ENCODE results near the gene AMIGO3.

DNA sequence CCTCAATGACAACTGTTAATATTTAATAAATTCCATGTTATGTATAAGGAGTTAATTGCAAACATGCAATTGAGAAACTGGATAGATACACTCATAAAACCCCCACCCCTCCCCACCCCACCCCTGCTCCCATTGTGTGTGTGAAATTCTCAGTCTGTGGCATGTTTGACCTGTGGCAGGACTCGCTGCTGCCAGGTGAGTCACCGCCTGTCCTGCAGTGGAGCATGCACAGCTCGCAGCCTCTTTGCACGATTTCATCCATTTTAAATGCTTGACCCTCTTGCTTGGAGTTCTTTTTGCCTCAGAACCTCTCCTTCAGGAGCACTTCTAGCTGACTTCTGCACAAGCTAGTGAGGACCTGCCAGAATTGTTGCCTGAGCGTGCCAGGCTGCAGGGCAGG is 50.6 kb downstream of the AMIGO3 start:
- TF ChIP-seq POLR2A (IDR thresholded peaks at IDR 0.05; ENCODE audit: control extremely low read depth in 1 of 2, low read depth in 2 of 2, low read length in 2 of 2) (no peak), EZH2 (IDR thresholded peaks at IDR 0.05; ENCODE audit: low read depth, low read length, severe bottlenecking) (no peak), EGR1 (IDR thresholded peaks at IDR 0.05; ENCODE audit: borderline replicate concordance, low read depth, low read length) (no peak), YY1 (IDR thresholded peaks at IDR 0.05; ENCODE audit: low read depth, low read length) (no peak), KDM1A (IDR thresholded peaks at IDR 0.05; ENCODE audit: borderline replicate concordance, low read length) (no peak), GABPA (IDR thresholded peaks at IDR 0.05; ENCODE audit: borderline replicate concordance, insufficient read depth, low read length) (no peak), NRF1 (IDR thresholded peaks at IDR 0.05; ENCODE audit: low read depth, low read length) (no peak), TAF7 (optimal IDR thresholded peaks at IDR 0.05; ENCODE audit: borderline replicate concordance, low read depth, low read length) (no peak), CHD2 (IDR thresholded peaks at IDR 0.05; ENCODE audit: low read length) (no peak), GTF2F1 (IDR thresholded peaks at IDR 0.05; ENCODE audit: borderline replicate concordance, low read depth, low read length) (no peak)
- TF ChIP-seq, protein P1, sequence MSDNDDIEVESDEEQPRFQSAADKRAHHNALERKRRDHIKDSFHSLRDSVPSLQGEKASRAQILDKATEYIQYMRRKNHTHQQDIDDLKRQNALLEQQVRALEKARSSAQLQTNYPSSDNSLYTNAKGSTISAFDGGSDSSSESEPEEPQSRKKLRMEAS (IDR thresholded peaks at IDR 0.05), result no peak
- TF ChIP-seq, protein P2, sequence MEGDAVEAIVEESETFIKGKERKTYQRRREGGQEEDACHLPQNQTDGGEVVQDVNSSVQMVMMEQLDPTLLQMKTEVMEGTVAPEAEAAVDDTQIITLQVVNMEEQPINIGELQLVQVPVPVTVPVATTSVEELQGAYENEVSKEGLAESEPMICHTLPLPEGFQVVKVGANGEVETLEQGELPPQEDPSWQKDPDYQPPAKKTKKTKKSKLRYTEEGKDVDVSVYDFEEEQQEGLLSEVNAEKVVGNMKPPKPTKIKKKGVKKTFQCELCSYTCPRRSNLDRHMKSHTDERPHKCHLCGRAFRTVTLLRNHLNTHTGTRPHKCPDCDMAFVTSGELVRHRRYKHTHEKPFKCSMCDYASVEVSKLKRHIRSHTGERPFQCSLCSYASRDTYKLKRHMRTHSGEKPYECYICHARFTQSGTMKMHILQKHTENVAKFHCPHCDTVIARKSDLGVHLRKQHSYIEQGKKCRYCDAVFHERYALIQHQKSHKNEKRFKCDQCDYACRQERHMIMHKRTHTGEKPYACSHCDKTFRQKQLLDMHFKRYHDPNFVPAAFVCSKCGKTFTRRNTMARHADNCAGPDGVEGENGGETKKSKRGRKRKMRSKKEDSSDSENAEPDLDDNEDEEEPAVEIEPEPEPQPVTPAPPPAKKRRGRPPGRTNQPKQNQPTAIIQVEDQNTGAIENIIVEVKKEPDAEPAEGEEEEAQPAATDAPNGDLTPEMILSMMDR (IDR thresholded peaks at IDR 0.05; ENCODE audit: control extremely low read depth in 1 of 3, insufficient read depth in 1 of 3, low read depth in 1 of 3, low read length in 3 of 3), result no peak
- TF ChIP-seq, protein P3, sequence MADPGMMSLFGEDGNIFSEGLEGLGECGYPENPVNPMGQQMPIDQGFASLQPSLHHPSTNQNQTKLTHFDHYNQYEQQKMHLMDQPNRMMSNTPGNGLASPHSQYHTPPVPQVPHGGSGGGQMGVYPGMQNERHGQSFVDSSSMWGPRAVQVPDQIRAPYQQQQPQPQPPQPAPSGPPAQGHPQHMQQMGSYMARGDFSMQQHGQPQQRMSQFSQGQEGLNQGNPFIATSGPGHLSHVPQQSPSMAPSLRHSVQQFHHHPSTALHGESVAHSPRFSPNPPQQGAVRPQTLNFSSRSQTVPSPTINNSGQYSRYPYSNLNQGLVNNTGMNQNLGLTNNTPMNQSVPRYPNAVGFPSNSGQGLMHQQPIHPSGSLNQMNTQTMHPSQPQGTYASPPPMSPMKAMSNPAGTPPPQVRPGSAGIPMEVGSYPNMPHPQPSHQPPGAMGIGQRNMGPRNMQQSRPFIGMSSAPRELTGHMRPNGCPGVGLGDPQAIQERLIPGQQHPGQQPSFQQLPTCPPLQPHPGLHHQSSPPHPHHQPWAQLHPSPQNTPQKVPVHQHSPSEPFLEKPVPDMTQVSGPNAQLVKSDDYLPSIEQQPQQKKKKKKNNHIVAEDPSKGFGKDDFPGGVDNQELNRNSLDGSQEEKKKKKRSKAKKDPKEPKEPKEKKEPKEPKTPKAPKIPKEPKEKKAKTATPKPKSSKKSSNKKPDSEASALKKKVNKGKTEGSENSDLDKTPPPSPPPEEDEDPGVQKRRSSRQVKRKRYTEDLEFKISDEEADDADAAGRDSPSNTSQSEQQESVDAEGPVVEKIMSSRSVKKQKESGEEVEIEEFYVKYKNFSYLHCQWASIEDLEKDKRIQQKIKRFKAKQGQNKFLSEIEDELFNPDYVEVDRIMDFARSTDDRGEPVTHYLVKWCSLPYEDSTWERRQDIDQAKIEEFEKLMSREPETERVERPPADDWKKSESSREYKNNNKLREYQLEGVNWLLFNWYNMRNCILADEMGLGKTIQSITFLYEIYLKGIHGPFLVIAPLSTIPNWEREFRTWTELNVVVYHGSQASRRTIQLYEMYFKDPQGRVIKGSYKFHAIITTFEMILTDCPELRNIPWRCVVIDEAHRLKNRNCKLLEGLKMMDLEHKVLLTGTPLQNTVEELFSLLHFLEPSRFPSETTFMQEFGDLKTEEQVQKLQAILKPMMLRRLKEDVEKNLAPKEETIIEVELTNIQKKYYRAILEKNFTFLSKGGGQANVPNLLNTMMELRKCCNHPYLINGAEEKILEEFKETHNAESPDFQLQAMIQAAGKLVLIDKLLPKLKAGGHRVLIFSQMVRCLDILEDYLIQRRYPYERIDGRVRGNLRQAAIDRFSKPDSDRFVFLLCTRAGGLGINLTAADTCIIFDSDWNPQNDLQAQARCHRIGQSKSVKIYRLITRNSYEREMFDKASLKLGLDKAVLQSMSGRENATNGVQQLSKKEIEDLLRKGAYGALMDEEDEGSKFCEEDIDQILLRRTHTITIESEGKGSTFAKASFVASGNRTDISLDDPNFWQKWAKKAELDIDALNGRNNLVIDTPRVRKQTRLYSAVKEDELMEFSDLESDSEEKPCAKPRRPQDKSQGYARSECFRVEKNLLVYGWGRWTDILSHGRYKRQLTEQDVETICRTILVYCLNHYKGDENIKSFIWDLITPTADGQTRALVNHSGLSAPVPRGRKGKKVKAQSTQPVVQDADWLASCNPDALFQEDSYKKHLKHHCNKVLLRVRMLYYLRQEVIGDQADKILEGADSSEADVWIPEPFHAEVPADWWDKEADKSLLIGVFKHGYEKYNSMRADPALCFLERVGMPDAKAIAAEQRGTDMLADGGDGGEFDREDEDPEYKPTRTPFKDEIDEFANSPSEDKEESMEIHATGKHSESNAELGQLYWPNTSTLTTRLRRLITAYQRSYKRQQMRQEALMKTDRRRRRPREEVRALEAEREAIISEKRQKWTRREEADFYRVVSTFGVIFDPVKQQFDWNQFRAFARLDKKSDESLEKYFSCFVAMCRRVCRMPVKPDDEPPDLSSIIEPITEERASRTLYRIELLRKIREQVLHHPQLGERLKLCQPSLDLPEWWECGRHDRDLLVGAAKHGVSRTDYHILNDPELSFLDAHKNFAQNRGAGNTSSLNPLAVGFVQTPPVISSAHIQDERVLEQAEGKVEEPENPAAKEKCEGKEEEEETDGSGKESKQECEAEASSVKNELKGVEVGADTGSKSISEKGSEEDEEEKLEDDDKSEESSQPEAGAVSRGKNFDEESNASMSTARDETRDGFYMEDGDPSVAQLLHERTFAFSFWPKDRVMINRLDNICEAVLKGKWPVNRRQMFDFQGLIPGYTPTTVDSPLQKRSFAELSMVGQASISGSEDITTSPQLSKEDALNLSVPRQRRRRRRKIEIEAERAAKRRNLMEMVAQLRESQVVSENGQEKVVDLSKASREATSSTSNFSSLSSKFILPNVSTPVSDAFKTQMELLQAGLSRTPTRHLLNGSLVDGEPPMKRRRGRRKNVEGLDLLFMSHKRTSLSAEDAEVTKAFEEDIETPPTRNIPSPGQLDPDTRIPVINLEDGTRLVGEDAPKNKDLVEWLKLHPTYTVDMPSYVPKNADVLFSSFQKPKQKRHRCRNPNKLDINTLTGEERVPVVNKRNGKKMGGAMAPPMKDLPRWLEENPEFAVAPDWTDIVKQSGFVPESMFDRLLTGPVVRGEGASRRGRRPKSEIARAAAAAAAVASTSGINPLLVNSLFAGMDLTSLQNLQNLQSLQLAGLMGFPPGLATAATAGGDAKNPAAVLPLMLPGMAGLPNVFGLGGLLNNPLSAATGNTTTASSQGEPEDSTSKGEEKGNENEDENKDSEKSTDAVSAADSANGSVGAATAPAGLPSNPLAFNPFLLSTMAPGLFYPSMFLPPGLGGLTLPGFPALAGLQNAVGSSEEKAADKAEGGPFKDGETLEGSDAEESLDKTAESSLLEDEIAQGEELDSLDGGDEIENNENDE (IDR thresholded peaks at IDR 0.05; ENCODE audit: insufficient replicate concordance, low read length), result no peak
